DND-41 (cell line): ENCODE results near the gene MXD4.

ENCODE experiments used
- EZH2 ChIP-seq: IDR thresholded peaks from 3 replicates; pipeline ENCODE4 v1.6.1; 2012; ENCODE audit warnings: borderline replicate concordance, low read depth, mild to moderate bottlenecking, moderate library complexity, low read length, inconsistent platforms; ENCODE audit not compliant: severe bottlenecking
- TF ChIP-seq, protein P1 (sequence below): IDR thresholded peaks from 2 replicates; pipeline ENCODE4 v1.5.1; 2012; ENCODE audit warnings: borderline replicate concordance, low read length, moderate library complexity, mild to moderate bottlenecking; ENCODE audit not compliant: poor library complexity, severe bottlenecking; ENCODE audit errors: extremely low read depth

DNA sequence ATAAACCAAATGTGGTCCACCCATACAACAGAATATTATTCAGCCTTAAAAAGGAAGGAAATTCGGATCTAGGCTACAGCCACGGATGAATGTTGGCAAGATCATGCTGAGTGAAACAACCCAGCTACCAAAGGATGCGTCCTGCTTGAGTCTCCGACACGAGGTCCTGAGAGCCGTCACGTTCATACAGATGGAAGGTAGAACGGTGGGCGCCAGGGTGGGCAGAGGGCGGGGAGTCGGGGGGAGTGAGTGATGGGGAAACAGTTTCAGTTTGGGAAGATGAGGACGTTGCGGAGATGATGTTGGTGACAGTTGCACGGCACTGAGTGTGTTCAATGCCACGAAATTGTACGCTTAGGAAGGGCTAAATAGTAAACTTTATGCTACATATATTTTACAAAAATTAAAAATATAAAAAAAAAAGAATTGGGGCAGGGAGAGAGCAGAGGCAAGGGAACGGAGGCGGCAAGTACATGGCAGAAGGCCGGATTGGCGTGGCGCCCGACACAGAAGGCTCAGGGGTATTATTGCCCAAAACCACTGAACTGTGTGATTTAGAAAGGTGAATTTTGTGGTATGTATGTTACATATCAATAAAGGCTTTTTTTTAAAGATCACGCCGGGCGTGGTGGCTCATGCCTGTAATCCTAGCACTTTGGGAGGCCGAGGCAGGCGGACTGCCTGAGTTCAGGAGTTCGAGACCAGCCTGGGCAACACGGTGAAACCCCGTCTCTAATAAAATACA lies 14.8 kb upstream of the MXD4 start:
- TF ChIP-seq, protein P1, sequence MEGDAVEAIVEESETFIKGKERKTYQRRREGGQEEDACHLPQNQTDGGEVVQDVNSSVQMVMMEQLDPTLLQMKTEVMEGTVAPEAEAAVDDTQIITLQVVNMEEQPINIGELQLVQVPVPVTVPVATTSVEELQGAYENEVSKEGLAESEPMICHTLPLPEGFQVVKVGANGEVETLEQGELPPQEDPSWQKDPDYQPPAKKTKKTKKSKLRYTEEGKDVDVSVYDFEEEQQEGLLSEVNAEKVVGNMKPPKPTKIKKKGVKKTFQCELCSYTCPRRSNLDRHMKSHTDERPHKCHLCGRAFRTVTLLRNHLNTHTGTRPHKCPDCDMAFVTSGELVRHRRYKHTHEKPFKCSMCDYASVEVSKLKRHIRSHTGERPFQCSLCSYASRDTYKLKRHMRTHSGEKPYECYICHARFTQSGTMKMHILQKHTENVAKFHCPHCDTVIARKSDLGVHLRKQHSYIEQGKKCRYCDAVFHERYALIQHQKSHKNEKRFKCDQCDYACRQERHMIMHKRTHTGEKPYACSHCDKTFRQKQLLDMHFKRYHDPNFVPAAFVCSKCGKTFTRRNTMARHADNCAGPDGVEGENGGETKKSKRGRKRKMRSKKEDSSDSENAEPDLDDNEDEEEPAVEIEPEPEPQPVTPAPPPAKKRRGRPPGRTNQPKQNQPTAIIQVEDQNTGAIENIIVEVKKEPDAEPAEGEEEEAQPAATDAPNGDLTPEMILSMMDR = no peak
- no peak for TF ChIP-seq EZH2
